ENCODE results near the gene ASTL.

- TF ChIP-seq, protein P1, sequence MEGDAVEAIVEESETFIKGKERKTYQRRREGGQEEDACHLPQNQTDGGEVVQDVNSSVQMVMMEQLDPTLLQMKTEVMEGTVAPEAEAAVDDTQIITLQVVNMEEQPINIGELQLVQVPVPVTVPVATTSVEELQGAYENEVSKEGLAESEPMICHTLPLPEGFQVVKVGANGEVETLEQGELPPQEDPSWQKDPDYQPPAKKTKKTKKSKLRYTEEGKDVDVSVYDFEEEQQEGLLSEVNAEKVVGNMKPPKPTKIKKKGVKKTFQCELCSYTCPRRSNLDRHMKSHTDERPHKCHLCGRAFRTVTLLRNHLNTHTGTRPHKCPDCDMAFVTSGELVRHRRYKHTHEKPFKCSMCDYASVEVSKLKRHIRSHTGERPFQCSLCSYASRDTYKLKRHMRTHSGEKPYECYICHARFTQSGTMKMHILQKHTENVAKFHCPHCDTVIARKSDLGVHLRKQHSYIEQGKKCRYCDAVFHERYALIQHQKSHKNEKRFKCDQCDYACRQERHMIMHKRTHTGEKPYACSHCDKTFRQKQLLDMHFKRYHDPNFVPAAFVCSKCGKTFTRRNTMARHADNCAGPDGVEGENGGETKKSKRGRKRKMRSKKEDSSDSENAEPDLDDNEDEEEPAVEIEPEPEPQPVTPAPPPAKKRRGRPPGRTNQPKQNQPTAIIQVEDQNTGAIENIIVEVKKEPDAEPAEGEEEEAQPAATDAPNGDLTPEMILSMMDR (IDR thresholded peaks at IDR 0.05; ENCODE audit: insufficient read depth, low read length): no peak
- TF ChIP-seq POLR2AphosphoS5 (IDR thresholded peaks at IDR 0.05; ENCODE audit: low read depth) (no peak), SPI1 (IDR thresholded peaks at IDR 0.05; ENCODE audit: borderline replicate concordance, low read depth) (no peak), GABPA (IDR thresholded peaks at IDR 0.05; ENCODE audit: low read depth) (no peak)
- TF ChIP-seq, protein P2, sequence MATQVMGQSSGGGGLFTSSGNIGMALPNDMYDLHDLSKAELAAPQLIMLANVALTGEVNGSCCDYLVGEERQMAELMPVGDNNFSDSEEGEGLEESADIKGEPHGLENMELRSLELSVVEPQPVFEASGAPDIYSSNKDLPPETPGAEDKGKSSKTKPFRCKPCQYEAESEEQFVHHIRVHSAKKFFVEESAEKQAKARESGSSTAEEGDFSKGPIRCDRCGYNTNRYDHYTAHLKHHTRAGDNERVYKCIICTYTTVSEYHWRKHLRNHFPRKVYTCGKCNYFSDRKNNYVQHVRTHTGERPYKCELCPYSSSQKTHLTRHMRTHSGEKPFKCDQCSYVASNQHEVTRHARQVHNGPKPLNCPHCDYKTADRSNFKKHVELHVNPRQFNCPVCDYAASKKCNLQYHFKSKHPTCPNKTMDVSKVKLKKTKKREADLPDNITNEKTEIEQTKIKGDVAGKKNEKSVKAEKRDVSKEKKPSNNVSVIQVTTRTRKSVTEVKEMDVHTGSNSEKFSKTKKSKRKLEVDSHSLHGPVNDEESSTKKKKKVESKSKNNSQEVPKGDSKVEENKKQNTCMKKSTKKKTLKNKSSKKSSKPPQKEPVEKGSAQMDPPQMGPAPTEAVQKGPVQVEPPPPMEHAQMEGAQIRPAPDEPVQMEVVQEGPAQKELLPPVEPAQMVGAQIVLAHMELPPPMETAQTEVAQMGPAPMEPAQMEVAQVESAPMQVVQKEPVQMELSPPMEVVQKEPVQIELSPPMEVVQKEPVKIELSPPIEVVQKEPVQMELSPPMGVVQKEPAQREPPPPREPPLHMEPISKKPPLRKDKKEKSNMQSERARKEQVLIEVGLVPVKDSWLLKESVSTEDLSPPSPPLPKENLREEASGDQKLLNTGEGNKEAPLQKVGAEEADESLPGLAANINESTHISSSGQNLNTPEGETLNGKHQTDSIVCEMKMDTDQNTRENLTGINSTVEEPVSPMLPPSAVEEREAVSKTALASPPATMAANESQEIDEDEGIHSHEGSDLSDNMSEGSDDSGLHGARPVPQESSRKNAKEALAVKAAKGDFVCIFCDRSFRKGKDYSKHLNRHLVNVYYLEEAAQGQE (IDR thresholded peaks at IDR 0.05; ENCODE audit: insufficient replicate concordance, low read depth): no peak
Measured at GRCh38 chr2:96181529-96181928, 43.2 kb upstream of the ASTL start.

Data from HL-60 (cell line).